HG03196 (cell line): ENCODE data around the gene HEXD.

Experiments
- ATAC-seq: cut with Tn5 transposase; IDR thresholded peaks from one replicate; pipeline ENCODE4 v1.9.1; 2021; ENCODE audit not compliant: unreplicated experiment

HEXD gene

DNA sequence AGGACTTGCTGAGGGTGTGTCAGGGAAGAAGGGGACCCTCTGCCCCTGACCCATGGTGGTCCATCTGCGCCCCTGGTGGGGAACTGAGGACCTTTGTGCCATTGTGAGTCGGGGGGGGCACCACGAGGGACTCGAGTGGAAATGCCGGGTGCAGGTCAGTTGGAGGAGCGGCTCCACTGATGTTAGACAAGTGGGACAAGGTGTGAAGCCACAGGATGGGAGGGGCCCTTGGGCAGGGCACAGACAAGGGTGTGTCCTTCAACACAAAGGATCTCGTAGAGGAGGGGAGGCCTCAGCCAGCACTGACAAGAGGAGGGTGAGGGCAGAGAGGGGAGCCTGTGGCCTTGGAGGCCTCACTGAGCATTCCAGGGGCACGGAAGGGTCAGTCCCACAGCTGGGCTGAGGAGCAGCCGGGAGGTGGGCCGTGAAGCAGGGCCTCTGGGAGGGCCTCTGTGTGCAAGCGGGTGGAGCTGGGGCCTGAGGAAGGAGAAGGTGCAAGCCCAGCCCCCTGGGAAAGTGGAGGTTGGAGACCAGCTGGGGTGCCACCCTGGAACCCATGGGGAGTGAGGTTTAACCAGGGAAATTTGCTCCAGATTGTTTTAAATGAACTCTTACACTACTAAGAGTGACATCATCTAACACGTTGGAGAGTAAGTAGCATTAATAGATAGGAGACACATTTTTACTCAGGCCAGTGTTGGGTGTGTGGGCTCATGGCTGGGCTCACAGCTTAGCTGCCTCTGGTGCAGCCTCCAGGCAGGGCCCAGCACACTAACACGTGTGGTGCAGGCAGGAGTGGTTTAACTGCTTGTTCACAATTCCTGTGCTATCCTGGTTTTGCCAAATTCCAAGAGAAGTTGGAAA, 68.3 kb downstream of the HEXD start:
- ATAC-seq, result no peak

DNA sequence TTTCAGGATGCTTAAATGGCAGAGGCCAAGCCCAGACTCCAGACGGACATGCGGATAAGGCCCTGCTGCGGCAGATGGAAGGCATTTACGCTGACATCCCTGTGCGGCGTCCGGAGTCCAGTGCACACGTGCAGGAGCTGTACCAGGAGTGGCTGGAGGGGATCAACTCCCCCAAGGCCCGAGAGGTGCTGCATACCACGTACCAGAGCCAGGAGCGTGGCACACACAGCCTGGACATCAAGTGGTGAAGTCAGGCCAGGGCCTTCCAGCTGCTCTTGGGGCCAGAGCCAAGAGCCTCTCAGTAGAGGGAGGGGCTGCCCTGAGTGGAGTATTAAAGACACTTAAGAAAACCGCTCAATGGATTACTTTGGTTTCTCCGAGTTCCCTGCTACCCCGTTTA, 69.8 kb downstream of the HEXD start:
- no peak for ATAC-seq

DNA sequence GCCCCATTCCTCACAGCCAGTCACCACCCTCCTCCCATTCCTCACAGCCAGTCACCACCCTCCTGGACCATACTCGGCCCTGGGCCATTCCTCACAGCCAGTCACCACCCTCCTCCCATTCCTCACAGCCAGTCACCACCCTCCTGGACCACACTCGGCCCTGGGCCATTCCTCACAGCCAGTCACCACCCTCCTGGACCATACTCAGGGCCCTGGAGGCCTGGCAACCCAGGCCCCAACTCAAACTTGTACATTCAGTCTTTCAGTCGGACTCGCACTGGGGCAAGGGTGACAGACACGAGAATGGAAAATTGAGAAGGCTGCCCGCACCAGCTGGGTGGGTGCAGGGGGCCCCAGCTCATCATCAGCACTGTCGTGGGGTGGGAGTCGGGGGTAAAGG, 71.0 kb downstream of the HEXD start:
- no peak for ATAC-seq

DNA sequence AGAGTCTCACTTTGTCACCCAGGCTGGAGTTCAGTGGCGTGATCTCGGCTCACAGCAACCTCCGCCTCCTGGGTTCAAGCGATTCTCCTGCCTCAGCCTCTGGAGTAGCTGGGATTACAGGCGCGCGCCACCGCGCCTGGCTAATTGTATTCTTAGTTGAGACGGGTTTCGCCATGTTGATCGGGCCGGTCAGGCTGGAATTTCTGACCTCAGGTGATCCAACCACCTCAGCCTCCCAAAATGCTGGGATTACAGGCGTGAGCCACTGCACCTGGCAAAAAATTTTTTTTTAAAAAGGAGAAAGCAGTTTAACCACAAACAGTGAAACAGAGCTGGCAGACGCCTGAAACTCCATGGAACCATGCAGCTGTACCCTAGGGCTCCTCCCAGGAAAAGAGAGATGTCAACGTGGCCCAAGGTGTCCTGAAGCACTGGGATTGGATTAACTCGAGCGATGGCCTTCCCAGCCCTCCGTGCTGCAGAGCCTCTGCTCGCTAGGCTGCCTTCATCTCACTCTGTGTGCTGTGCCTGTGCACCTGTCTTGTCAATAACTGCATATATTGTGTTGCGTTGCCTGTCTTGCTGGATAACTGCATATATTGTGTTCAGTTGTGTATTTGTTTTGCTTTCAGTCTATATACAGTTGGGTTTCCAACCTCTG, 71.8 kb downstream of the HEXD start:
- no peak for ATAC-seq

DNA sequence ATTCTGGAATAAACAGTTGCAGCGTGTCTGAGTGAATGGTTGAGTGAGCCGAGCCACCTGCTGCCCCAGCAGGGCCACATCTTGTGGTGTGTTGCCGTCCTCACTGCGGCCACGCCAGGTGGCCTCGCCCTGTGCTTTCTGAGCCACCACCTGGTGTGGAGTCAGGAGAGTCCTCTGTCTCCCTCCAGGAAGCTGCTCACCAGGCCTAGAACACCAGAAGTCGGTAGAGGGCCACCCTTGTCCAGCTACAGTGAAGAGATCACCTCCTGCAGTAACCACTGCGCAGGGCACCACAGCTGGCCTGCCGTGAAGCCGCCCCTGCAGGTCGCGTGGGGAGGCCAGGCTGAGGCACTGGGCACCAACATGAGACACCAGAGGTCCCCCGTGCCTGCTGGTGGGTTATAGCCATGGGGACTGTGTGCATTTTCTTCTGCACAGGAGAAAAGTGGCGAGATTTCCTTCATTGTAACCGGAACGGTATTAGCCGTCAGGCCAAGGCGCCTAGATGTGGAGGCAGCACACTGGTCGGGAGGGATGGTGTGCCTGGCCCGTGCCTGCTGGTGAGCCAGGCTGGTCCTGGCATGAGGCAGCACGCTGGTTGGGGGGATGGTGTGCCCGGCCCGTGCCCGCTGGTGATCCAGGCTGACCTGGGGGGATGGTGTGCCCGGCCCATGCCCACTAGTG, 72.5 kb downstream of the HEXD start:
- no peak for ATAC-seq

DNA sequence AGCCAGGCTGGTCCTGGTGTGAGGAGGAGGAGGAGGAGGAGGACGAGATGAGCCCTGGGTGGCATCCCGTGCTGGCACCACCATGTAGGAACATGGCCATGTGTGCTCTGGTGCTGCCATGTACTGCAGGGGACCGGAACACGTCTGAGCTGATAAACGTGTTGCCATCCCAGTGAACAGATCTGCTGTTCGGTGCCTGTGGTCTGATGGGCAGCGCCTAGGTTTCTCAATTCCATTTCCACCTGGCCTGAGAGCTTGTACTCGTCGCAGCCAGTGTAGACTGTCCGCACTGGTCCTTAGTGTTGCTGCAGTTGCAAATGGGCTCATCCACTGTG, 73.0 kb downstream of the HEXD start:
- no peak for ATAC-seq

DNA sequence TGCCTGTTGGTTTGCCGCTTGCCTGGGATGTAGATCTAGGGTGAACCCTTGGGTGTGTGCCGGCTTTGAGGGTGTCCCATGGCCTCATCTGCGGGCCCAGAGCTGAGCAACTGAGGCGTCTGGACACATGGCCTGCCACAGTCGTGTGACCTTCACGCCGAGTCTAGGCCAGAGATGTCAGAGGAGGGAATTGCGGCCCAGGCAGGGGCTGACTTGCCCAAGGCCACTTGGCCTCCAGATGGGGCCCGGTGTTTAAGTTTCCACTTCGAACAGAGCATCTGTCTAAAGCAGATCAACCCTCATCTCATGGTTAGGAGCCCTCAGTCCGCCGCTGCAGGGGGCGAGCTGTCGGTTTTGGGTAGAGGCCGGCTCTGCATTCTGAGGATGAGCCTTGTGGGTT, 73.4 kb downstream of the HEXD start:
- no peak for ATAC-seq
